Upper lobe of right lung (tissue), 1 donor: ENCODE data around the gene IL31. TPM values are rescaled to one million over a fixed set of nuclear protein-coding genes. Genes with fewer than 3 reads are reported as not detected.

Experiments
- ATAC-seq: fragments of 200-7000 bp; cut with Tn5 transposase; one replicate; pipeline ENCODE4 v1.9.1; 2020; ENCODE audit warnings: mild to moderate bottlenecking, moderate library complexity
- DNase-seq: peaks from one replicate; pipeline ENCODE4 v3.0.0-alpha.2; 2020
- H3K27ac ChIP-seq: fragments of 200-600 bp; one replicate; pipeline ENCODE4 v1.8.0; 2022
- H3K27me3 ChIP-seq: fragments of 200-600 bp; one replicate; pipeline ENCODE4 v1.8.0; 2022; ENCODE audit warnings: mild to moderate bottlenecking
- H3K36me3 ChIP-seq: fragments of 200-600 bp; one replicate; pipeline ENCODE4 v1.8.0; 2022
- H3K4me1 ChIP-seq: fragments of 200-600 bp; one replicate; pipeline ENCODE4 v1.8.0; 2022
- H3K4me3 ChIP-seq: fragments of 200-600 bp; one replicate; pipeline ENCODE4 v1.8.0; 2022; ENCODE audit warnings: mild to moderate bottlenecking
- H3K9me3 ChIP-seq: fragments of 200-600 bp; one replicate; pipeline ENCODE4 v1.8.0; 2022
- intact Hi-C: fragments of 100-400 bp; cut with DNase I; formaldehyde crosslinking; loops from one replicate; pipeline ENCODE4 v1.11.0; 2022
- total RNA-seq: library from RNA; stranded (reverse); fragmentation: NEBNext Ultra II Directional; extraction: Animal tissue kit (Norgen Biotek cat#: 25700); gene quantifications from one replicate; pipeline ENCODE4 v1.2.1, GENCODE V29; 2021
- TF ChIP-seq, protein P1 (sequence below): fragments of 200-600 bp; IDR thresholded peaks from one replicate; pipeline ENCODE4 v1.8.0; 2022; ENCODE audit warnings: antibody characterized with exemption
- donor health status: DM: no; HTN: yes; CAD: no; lungs with severe emphysema.

IL31 gene
- total RNA-seq, 1 donor from 2014 or later: not detected

DNA sequence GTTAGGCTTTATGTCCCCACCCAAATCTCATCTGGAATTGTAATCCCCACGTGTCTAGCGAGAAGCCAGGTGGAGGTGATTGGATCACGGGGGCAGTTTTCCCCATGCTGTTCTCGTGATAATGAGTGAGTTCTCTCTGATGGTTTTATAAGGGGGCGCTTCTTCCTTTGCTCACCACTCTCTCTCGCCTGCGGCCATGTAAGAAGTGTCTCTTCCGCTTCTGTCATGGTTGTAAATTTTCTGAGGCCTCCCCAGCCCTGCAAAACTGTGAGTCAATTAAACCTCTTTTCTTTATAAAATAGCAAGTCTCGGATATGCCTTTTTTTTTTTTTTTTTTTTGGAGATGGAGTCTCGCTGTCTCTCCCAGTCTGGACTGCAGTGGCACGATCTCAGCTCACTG, 13.3 kb downstream of the IL31 start:
- H3K4me1 ChIP-seq: no peaks in the 10 kb centered on the region
- no peak for DNase-seq
- no peak overlapping the region for H3K4me3 ChIP-seq
- ATAC-seq: no peak
- H3K27me3 ChIP-seq: no peaks in the 10 kb centered on the region
- no peak overlapping the region for H3K27ac ChIP-seq
- H3K36me3 ChIP-seq: no peaks in the 10 kb centered on the region
- TF ChIP-seq, protein P1, sequence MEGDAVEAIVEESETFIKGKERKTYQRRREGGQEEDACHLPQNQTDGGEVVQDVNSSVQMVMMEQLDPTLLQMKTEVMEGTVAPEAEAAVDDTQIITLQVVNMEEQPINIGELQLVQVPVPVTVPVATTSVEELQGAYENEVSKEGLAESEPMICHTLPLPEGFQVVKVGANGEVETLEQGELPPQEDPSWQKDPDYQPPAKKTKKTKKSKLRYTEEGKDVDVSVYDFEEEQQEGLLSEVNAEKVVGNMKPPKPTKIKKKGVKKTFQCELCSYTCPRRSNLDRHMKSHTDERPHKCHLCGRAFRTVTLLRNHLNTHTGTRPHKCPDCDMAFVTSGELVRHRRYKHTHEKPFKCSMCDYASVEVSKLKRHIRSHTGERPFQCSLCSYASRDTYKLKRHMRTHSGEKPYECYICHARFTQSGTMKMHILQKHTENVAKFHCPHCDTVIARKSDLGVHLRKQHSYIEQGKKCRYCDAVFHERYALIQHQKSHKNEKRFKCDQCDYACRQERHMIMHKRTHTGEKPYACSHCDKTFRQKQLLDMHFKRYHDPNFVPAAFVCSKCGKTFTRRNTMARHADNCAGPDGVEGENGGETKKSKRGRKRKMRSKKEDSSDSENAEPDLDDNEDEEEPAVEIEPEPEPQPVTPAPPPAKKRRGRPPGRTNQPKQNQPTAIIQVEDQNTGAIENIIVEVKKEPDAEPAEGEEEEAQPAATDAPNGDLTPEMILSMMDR: no peak
- no peaks in the 10 kb centered on the region for H3K9me3 ChIP-seq
- intact Hi-C loops: no loop called here

DNA sequence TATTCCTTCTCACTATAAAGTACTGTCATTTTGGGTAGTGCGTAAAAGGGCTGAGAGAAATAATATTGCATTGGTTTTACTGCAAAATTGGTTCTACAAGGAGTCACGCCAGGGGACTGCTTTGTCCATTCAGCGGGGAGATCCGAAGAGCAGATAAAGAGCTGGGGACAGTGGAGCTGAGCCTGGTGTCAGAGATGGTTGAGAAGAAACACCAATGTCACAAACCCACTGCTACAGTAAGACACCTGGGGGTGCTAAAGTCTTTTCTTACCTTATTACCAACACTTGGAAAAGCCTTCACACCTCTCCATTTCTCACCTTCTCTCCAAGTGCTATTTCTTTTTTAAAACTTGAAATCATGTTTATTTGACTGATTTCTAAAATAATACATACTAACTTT, 14.1 kb downstream of the IL31 start:
- ATAC-seq (no peak), DNase-seq (no peak)
- H3K9me3 ChIP-seq: no peaks in the 10 kb centered on the region
- no peaks in the 10 kb centered on the region for H3K36me3 ChIP-seq
- H3K27me3 ChIP-seq: no peaks in the 10 kb centered on the region
- intact Hi-C loops: no loop called here
- H3K27ac ChIP-seq: no peak overlapping the region
- TF ChIP-seq, protein P1: no peak
- no peak overlapping the region for H3K4me3 ChIP-seq
- H3K4me1 ChIP-seq: no peaks in the 10 kb centered on the region

DNA sequence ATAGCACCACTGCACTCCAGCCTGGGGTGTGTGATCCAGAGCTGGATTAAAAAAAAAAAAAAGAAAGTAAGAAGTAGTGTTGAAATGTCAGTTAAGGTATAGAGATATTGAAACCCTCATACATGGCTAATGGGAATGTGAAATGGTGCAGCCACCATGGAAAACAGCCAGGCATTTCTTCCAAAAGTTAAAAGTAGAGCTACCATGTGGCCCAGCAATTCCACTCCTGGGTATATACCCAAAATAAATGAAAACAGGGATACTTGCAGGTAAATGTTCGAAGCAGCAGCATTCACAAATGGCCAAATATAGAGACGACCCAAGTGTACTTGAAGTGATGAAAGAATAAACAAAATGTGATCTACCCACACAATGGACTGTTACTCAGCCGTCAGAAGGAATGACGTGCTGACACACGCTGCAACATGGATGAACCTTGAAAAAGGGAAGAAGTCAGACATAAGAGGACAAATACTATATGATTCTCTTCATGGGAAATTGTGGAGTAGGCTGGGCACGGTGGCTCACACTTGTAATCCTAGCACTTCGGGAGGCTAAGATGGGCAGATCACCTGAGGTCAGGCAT, 15.2 kb downstream of the IL31 start:
- H3K9me3 ChIP-seq: no peaks in the 10 kb centered on the region
- no peaks in the 10 kb centered on the region for H3K27me3 ChIP-seq
- TF ChIP-seq, protein P1: no peak
- no peak overlapping the region for H3K27ac ChIP-seq
- intact Hi-C loops: no loop called here
- no peaks in the 10 kb centered on the region for H3K36me3 ChIP-seq
- DNase-seq: no peak
- no peaks in the 10 kb centered on the region for H3K4me1 ChIP-seq
- no peak for ATAC-seq
- no peak overlapping the region for H3K4me3 ChIP-seq

DNA sequence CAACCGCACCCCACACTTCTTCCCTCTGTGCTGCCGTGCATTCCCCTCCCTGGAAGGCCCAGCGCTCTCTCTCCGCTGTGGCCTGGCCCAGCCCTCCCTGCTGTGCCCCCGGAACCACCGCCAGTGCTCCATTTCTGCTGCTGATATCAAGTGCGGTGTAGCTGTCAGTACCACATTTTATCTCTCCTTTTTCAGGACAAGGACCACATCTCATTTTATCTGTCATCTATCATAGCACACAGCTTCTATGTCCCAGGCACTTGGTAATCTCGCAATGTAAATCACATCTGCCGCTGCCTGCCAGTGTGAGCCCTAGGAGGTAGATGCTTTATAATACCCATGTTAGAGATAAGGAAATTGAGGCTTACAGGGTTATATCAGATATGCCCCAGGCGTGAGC, 18.3 kb downstream of the IL31 start:
- Histone ChIP-seq H3K4me1 (no peaks in the 10 kb centered on the region), H3K9me3 (no peaks in the 10 kb centered on the region), H3K4me3 (no peak overlapping the region), H3K36me3 (no peaks in the 10 kb centered on the region), H3K27me3 (no peaks in the 10 kb centered on the region), H3K27ac (no peak overlapping the region)
- no peak for DNase-seq
- no peak for ATAC-seq
- intact Hi-C loops: no loop called here
- TF ChIP-seq, protein P1: no peak

DNA sequence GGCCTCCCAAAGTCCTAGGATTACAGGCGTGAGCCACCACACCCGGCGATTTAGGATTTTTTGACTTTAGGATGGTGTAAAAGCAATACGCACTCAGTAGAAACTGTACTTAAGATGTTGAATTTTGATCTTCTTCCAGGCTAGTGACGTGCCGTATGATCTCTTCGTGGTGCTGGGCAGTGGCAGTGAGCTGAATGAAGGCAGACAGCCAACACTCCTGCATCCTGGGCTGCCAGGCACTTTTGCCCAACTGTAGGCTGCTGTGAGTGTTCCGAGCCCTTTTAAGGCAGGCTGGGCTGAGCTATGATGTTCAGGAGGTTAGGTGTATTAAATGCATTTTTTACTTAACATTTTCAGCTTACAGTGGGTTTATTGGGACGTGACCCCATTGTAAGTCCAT, 21.3 kb downstream of the IL31 start:
- no peaks in the 10 kb centered on the region for H3K4me1 ChIP-seq
- TF ChIP-seq, protein P1: no peak
- no peaks in the 10 kb centered on the region for H3K27me3 ChIP-seq
- H3K4me3 ChIP-seq: no peak overlapping the region
- no peak for DNase-seq
- no peaks in the 10 kb centered on the region for H3K9me3 ChIP-seq
- no peaks in the 10 kb centered on the region for H3K36me3 ChIP-seq
- no peak overlapping the region for H3K27ac ChIP-seq
- intact Hi-C loops: no loop called here
- no peak for ATAC-seq

DNA sequence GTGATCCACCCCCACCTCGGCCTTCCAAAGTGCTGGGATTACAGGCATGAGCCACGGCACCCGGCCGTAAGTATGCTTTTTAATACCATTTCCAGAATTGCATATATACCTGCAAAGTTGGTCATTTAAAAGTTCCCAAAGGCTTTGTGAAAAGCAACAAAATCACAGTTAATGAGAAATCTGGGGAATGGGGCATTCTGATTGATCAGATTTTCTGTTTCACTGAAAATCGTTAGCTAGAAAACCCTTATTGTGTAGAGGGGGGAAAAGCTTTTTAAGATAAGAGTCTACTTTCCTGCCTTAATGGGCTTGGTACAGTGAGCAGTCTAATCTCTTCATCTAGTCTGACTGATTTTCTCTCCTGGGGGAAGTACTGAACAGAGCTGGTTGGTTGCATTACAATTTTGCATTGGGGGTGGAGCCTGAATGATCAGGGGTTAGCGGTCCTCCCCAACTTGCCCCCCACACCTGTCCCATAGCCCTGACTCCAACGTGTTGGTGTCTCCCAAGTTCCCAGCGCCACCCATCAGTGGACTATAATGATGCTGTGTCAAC, 23.8 kb downstream of the IL31 start:
- intact Hi-C loops: no loop called here

More for the DNA sequence above, 23.8 kb downstream of the IL31 start:
- H3K27ac ChIP-seq: no peak overlapping the region
- DNase-seq (no peak), ATAC-seq (no peak)
- H3K36me3 ChIP-seq: no peaks in the 10 kb centered on the region
- H3K27me3 ChIP-seq: no peaks in the 10 kb centered on the region
- TF ChIP-seq, protein P1: no peak
- H3K4me3 ChIP-seq: no peak overlapping the region
- no peaks in the 10 kb centered on the region for H3K4me1 ChIP-seq
- no peaks in the 10 kb centered on the region for H3K9me3 ChIP-seq
